ENCODE measurements around the gene ARGLU1.

- TF ChIP-seq, protein P1, sequence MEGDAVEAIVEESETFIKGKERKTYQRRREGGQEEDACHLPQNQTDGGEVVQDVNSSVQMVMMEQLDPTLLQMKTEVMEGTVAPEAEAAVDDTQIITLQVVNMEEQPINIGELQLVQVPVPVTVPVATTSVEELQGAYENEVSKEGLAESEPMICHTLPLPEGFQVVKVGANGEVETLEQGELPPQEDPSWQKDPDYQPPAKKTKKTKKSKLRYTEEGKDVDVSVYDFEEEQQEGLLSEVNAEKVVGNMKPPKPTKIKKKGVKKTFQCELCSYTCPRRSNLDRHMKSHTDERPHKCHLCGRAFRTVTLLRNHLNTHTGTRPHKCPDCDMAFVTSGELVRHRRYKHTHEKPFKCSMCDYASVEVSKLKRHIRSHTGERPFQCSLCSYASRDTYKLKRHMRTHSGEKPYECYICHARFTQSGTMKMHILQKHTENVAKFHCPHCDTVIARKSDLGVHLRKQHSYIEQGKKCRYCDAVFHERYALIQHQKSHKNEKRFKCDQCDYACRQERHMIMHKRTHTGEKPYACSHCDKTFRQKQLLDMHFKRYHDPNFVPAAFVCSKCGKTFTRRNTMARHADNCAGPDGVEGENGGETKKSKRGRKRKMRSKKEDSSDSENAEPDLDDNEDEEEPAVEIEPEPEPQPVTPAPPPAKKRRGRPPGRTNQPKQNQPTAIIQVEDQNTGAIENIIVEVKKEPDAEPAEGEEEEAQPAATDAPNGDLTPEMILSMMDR (IDR thresholded peaks at IDR 0.05; ENCODE audit: low read depth, low read length) = no peak
- no peak for TF ChIP-seq POLR2A (IDR thresholded peaks at IDR 0.05; ENCODE audit: extremely low read depth, insufficient read length)
- TF ChIP-seq MYC (IDR thresholded peaks at IDR 0.05; ENCODE audit: low read depth, low read length) = no peak
- no peak for TF ChIP-seq MAX (IDR thresholded peaks at IDR 0.05; ENCODE audit: low read depth, low read length)
Measured at GRCh38 chr13:106558527-106558926, 9.4 kb downstream of the ARGLU1 start.
